HG03175 (cell line): ENCODE data around the gene ARHGAP30.
"Not testable (repeated sequence)": the region's sequence is repeated elsewhere in the genome, so short reads cannot be mapped to it uniquely, and the experiment has no call there.

Experiments
- ATAC-seq: cut with Tn5 transposase; IDR thresholded peaks from one replicate; pipeline ENCODE4 v1.9.1; 2021; ENCODE audit warnings: mild to moderate bottlenecking, moderate library complexity; ENCODE audit not compliant: unreplicated experiment

ARHGAP30 gene

DNA sequence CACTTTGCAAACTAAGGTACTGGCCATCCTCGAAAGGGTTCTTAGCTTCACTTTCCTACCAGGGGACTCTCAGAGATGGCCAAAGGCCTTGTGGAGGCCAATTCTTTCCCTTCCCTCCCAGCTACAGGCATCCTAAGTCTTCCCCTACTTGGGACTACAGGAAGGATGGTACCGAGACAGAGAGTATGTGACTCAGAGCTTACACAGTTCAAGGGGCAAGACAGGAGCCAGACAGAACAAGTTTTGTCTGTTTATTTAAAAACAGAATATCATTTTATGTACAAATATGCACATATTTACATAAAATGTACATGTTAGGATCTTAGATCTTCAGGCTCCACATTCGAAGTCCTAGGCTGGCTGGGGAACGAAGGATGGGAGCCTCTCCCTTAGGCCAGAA, 1.1 kb upstream of the ARHGAP30 start:
- no peak for ATAC-seq

DNA sequence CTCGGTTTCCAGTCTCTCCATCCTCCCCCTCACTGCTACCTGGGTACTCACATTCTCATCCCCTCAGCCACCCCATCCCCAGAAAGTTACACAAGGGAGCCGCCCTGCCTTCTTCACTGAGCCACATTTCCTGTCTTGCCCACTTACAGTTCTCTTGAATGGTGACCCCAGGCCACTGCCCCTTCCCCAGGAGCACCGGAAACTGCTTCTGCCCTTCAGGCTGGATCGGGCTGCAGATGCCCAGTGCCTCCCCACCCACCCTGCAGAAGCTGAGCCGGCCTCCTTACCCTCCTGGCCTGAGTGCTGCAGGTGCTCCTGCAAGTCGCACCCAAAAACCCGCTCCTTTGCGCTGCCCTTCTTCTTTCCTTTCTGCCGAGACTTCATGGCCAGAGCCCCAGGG, 450 bp downstream of the ARHGAP30 start:
- ATAC-seq, result peak; percentile 3

DNA sequence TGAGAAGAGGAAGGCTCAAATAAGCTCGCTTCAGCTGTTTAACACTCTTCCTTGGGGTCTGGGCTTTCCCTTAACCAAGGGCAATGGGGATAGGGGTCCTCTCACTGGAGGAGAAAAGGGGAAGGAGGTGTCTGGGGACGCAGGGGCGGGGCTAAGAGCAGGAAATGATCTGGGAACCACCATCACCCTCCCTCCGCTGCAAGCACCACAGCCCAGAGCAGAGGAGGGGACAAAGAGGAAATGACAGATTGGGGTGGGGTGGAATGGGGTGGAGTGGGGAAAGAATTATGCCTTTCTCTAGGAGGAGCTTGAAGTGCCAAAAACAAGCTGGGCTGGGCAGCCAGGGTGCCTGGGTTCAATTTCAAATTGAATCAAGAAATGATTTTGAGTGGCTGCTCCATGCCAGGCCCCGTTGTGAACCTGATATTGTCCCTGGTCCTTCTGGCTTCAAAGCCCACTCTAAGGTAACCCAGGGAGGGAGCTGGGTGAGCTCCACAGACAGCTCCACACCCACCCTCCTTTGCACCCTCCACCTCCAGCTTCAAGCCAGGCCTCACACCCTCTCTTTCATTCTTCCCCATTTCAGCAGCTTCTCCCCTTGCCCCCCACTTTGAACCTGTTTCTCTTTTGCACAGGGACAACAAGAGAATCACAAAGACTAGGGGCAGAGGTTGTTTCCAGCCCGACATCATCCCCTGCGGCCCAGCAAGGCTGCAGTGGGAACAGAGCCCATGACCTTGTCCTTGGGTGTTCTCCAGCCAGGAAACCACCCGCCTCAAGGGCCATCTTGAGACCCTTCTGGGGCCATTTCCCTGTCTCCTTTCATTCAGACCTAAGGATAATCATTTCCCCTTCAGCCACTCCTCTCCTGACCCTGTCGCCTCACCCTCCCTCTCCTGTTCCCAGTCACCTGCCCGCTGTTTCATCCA, 1.1 kb downstream of the ARHGAP30 start:
- peak; percentile 52 for ATAC-seq

DNA sequence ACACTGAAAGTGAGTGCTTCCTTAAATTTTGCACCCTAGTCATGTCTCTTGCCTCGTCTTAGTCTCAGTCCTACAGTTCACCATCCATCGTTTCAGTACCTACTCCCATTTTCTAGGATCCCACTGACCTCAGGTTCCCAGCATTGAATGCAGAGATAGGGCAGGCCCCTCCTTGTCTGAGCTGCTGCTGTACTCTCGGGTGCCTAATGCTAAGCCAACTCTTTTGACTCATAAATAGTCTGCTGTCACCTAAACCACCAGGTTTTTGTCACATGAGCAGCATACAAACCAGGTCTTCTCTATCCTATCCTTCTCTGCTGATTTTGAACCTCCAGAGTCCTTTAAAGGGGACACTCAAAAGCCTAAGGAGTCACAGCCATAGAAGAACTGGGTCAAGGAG, 3.0 kb downstream of the ARHGAP30 start:
- no peak for ATAC-seq

DNA sequence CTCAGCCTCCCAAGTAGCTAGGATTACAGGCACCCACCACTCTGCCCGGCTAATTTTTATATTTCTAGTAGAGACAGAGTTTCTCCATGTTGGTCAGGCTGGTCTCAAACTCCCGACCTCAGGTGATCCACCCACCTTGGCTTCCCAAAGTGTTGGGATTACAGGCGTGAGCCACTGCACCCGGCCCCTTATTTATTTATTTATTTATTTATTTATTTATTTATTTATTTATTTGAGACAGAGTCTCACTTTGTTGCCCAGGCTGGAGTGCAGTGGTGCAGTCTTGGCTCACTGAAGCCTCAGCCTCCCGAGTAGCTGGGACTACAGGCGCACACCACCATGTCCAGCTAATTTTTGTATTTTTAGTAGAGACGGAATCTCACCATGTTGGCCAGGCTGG, 4.0 kb downstream of the ARHGAP30 start:
- not testable (repeated sequence) for ATAC-seq

DNA sequence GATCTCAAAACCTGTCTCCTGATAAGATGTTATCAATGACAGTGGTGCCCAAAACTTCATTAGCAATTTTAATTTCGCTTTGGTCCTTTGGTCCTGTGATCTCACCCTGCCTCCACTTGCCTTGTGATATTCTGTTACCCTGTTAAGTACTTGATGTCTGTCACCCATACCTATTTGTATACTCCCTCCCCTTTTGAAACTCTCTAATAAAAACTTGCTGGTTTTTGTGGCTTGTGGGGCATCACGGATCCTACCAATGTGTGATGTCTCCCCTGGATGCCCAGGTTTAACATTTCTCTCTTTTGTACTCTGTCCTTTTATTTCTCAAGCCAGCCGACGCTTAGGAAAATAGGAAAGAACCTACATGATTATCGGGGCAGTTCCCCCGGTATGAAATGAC, 5.8 kb downstream of the ARHGAP30 start:
- not testable (repeated sequence) for ATAC-seq

DNA sequence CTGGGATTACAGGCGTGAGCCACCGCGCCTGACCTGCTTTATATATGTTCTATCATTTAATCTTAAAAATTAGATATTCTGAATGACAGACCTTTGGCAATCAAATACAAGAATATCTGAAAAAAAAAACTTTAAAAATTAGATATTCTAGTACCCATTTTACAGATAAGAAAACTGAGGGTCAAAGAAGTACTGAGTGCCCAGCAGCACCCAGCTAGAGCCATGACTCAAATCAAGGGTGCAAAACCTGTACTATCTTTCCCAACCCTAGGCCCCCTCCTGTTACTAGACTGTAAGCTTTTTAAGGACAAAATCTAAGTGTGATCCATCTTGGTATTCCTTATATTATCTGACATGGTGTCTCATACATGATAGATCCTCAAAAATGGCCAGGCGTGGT, 8.3 kb downstream of the ARHGAP30 start:
- no peak for ATAC-seq

DNA sequence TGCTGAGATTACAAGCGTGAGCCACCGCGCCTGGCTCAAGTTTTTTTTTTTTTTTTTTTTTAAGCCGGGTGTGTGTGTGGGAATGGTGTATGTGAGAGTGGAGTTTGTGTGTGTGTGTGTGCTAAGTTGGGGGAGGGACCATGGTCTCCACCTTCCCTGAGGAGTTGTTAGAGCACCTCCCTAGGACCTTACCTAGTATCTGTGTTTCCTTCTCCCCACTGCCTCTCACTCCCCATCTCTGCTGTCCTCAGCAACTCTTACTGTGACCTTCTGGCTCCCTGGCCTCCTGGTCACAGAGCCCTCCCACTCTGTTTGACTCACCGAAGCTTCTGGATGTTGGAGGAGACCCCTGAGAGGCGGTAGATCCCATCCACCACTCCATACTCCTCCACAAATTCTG, 10.4 kb downstream of the ARHGAP30 start:
- no peak for ATAC-seq

DNA sequence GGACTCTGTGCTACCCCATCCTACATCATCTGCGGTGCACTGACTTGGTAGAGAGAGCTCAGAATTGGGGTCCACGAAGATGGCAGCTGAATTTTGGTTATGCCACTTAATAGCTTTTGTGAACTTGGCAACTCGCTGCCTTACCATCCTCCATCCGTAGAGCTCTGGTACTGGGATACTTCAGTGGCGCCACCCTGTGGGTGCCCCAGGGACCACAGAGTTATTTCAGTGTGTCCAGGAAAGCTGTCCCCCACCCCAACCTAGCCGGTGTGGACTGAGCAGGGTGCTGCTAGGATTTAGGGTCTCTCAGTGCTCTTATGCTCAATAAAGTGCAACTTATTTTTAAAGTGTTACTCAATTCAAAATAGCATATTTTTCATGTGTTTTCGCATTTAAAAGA, 14.9 kb downstream of the ARHGAP30 start:
- no peak for ATAC-seq

DNA sequence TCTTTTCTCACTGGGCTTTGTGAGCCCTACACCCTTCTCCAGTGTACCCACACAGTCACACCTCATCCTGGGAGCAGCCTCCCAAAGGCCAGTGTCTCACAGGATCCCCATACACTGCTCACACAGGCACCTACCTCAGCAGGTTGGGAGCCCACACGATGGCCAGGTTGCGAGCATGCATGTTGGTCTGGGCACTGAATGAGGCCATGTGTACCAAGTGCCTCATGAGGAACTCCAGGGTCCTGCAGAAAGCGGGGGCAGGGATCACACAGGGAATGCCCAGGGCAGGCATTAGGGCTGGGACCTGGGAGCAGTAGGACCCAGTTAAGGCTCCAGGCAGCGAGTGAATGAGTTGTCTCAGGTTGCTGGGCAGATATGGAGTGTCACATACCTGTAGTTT, 15.5 kb downstream of the ARHGAP30 start:
- no peak for ATAC-seq

DNA sequence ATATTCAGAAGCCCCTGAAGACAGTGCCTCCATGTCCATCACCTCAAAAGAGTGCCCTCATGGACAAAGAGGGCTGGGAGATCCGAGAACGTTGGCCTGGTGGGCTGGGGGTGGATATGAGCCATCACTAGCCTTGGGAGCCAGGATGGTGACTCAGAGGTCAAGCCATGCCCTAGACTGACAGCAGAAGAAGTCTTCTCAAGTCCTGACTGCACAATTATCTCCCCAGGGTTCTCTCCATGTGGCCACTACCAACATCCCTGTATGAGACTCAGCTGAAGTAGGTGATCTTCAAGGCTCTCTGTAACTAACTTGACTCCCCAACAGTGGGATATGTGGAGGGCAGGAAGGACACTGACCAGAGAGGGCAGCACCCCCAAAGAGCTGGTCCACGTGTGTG, 16.8 kb downstream of the ARHGAP30 start:
- no peak for ATAC-seq

DNA sequence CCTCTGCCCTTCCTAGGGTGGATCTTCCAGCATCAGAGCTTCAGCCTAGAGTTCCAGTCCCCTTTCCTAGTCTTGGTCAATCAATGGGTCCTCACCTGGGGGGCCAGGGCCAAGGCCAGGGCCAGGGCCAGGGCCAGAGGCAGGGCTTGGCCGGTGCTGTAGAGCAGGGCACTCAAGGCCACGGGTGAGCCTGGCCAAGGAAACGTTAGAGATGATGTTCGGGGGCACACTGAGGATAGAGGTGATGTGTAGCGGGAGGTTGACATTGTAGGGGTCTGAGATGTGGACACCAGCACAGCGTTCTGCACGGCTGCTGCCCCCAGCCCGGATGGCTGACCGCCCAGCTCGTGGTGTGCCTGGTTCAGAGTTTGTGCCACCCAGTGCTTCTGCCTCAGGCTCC, 18.5 kb downstream of the ARHGAP30 start:
- ATAC-seq, result no peak

DNA sequence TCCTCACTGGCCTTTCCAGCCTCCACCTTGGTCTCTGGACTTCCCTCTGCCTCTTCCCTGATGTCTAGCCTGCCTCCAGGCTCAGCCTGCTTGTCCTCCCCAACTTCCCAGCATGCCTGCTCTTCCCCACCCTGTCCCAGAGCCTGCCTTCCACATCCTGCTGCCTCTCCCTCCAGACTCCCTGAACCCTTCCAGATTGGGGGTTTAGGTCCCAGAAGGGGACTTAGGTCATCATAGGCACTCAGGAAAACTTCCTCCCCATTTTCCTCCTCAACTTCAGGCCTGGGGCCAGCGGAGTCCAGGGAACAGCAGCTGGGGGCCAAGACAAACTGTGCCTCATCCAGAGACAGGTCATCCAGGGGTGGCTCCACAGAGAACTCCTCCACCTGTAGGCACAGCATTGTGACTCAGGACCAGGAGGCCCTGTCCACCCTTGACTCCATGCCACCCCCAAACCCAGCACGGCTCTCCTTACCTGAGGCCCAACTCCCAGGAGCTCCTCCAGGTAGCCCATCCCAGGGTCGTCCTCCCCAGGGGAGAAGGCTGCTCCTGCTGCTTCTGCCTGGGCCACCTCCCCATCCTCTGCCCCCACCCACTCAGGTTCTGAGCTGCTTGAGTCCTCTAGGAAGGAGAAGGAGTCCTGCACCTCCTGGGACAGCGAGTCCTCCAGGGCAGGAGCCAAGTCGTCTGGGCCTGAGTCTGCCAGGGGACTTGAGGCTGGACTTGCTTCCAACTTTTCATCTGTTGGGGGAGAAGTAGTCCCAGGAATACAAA, 20.6 kb downstream of the ARHGAP30 start:
- no peak for ATAC-seq

DNA sequence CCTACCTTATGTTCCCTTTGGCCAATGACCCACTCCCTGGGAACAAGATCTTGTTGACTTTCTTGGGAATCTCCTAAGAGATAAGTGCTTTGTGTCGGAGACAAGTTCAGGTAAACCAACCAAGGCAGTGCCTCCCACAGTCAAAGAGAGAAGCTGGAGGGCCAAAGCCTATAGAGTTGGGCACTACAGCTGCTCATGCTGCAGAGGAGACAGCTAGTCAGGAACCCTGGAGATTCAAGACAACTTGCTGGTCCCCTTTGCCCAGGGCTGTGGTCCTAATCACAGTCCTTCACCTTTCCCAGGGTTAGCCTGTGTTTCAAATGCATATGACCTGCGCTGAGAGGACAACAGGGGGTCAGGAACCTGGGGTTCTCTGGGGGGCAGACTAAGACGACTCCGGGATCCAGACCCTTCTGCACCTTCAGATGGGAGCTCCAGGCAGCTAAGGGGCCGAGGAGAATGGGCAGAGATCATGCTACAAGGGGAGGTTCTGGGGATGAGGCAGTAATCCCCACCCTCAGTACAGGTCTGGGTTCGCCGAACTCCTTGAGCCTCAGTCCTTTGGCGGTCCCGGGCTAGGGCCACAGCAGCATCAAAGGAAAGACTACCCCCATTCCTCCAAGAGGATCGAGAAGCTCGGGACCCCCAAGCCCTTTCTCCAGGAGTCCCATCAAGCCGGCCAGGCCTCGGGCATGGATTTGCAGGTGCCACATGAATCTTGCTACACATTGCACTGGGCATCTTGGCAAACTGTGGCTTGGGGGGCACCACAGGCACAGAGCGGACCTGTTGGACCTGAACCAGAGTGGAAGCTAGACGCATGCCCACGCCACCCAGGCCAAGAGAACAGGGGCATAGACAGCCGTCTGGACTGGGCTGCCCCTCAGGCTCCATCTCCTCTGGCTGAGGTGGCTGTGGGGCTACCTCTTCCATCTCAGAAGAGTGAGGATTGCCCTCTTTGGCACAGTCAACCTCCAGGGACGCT, 22.0 kb downstream of the ARHGAP30 start:
- no peak for ATAC-seq

DNA sequence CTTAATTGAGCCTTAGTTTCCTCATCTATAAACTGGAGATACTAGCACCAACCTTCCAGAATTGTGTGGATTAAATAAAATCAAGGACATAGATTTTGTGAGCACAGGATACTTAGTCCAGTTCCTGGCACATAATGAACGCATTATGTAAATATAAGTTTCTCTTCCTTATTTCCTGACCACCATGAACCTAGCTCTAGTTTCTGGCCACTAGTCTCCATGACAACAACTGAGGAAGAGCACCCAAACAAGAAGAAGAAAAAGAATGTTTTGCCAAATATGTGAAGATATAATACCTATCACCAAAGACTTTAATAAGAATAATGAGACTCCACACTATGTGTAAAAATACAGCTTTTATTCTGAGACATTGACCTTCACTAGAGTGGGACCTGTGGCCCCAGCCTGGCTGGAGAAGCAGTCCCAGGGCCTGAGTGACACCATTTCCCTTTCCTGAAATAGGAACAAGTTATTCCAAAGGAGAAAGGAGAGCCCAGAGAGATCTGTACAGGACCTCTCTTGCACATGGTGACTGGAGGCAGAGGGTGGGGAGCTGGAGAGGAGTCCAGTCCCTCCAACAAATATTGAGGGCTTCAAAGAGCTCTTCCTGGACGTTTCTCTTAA, 23.0 kb downstream of the ARHGAP30 start:
- peak; percentile 50 for ATAC-seq

DNA sequence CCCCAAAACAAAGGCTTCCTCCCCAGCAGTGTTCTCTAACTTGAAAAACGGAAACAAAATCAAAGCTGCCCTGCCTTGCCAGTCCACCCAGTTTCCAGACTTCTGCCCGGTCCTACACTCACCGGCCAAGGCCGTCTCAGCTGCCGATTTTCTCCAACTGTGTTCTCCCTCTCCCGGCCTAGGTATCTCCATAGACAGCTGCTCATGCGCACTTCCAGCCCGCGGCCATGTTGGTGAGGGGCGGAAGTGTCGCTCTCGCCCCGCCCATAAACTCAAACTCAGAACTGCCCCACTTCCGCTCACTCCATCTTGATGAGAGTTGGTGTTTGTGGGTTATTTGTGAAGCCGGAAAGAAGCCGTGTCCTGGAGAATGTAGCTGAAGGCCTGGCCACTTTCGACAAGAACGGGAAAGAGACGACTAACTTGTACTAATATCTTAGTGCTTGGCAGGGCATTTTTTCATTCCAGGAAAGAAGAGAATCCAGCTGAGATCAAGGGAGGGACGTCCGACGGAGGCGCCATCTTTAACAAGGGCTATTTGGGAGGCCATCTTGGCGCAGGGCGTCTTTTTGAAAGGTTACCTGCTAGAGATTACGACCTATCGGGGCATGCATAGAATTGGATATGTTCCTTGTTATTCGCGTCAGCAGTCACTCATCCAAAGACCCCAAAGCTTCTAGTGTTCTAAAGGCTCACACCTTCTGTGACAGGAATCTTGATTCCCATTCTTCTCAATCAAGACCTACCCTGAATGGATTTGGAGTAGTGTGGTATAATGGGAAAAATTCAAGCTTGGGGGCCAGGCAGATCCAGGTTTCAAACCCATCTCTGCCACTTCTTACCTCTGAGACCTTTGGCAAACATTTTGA, 23.7 kb downstream of the ARHGAP30 start, which contains the start of gene USF1:
Gene USF1, minus strand, starts transcription at position 242 of the 869 bp plus-strand sequence. CDS start 2,702 bp downstream, outside the sequence.
- peak; percentile 59 for ATAC-seq

DNA sequence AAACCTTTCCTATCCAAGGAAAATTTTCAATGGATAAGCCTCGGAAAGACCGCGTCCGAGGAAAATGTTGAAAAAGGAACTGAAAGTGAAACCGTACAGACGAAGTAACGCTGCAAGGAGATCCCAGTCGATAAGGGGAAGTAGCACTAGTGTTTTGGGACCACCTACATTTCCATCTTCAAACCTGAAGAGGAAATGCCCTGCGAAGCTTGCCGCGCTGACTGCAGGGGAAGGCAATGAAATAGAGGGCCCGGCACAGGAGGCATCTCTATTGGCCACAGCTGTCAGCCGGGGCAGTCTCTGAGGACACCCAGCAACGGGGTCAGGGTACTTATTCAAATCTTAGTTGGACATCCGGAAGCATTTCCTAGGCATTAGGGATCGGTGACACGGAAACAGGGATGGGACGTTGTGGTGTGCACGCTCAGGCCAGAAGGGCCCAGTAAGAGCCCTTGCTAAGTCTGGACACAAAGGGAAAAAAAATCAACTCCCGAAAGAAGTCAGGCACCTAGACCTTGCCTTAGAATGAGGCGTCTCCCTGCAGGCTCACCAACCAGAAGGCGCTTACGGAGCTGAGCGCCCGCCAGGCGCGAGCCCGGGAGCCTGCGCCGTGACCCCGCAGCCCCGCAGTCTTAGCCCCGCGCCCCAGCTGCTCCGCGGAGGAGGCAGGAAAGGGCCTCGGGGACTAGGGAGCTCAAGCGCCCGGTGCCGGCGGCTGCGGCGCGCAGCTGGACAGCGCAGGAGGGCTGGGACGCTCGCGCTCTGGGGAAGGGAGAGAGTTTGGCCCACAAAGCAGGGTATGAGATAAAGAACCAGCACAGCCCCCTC, 24.6 kb downstream of the ARHGAP30 start:
- ATAC-seq, result peak; percentile 56

DNA sequence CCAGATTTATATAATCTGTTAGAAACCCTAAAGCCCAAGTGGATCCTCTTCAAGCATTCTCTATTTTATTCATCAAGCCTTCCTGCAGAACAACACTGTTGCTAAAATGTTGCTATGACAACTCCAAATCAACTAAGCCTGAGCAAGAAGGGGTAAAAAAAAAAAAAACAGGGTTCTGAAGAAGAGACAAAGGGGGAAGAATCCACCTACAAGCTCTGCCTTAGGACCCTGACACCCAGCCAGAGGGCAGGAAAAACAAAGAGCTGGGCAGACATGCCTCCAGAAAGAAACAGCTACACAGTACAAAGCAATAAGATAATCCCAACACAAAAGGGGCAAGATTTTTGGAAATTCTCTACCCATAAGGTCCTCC, 25.2 kb downstream of the ARHGAP30 start:
- ATAC-seq, result no peak
